K562 (cell line): Measurements from ENCODE around the gene VSTM1. TPM values are rescaled to one million over a fixed set of nuclear protein-coding genes. Genes with fewer than 3 reads are reported as not detected.

Source experiments
- BRF2 ChIP-seq: IDR thresholded peaks from 3 replicates; pipeline ENCODE4 v1.6.1; 2011; ENCODE audit warnings: borderline replicate concordance, mild to moderate bottlenecking; ENCODE audit not compliant: insufficient read length, insufficient read depth
- E2F3 ChIP-seq: fragments of 250-450 bp; sonication (Bioruptor Pico); IDR thresholded peaks from 2 replicates; pipeline ENCODE4 v1.4.0; 2020; ENCODE audit warnings: mild to moderate bottlenecking
- HMG20A ChIP-seq: fragments of 450-650 bp; formaldehyde crosslinking; conservative IDR thresholded peaks from 2 replicates; pipeline ENCODE4 v1.4.0; 2020; ENCODE audit warnings: mild to moderate bottlenecking, mixed read lengths
- KDM2B ChIP-seq: fragments of 250-450 bp; sonication (Bioruptor Pico); IDR thresholded peaks from 2 replicates; pipeline ENCODE4 v1.8.0; 2021; ENCODE audit warnings: mild to moderate bottlenecking, moderate library complexity
- MGA ChIP-seq: fragments of 450-650 bp; IDR thresholded peaks from 2 replicates; pipeline ENCODE4 v1.6.1; 2016; ENCODE audit warnings: mild to moderate bottlenecking, moderate library complexity
- SREBF2 ChIP-seq: sonication (generic); formaldehyde crosslinking; IDR thresholded peaks from 2 replicates; pipeline ENCODE4 v1.4.0; 2020; ENCODE audit warnings: mild to moderate bottlenecking, missing genetic modification reagents
- SRSF9 ChIP-seq: fragments of 200-400 bp; formaldehyde crosslinking; IDR thresholded peaks from 2 replicates; pipeline ENCODE4 v1.6.1; 2017; ENCODE audit warnings: low read depth, low read length, borderline replicate concordance
- ZFP30 ChIP-seq: fragments of 250-450 bp; sonication (Bioruptor Pico); IDR thresholded peaks from 2 replicates; pipeline ENCODE4 v1.8.0; 2022; ENCODE audit warnings: moderate library complexity, mild to moderate bottlenecking, inconsistent platforms, borderline replicate concordance
- ZFP91 ChIP-seq: sonication (generic); formaldehyde crosslinking; IDR thresholded peaks from 2 replicates; pipeline ENCODE4 v1.8.0; 2022; ENCODE audit warnings: mild to moderate bottlenecking, missing genetic modification reagents
- ZKSCAN1 ChIP-seq: fragments of 150-350 bp; IDR thresholded peaks from 2 replicates; pipeline ENCODE4 v1.6.1; 2016; ENCODE audit warnings: low read depth, low read length
- ZNF224 ChIP-seq: sonication (generic); formaldehyde crosslinking; IDR thresholded peaks from 2 replicates; pipeline ENCODE4 v1.8.0; 2022; ENCODE audit warnings: mild to moderate bottlenecking, missing genetic modification reagents
- polyA plus RNA-seq, 8 experiments: library from polyadenylated mRNA; depleted of rRNA in 4 of 8; stranded (reverse) in 5 of 8; unstranded in 3 of 8; fragments of >200 nt; fragmentation: Nextera tagmentation in 2 of 8; fragmentation: Illumina TruSeq in 1 of 8; extraction: Ambion mirVana in 2 of 8; extraction: Trizol in 1 of 8; gene quantifications; 2 replicates each; pipeline versions ENCODE4 v1.2.1 to v1.2.3, GENCODE V29; 2011 to 2014; ENCODE audit warnings: inconsistent platforms in 1 of 8, missing spikeins in 1 of 8
- total RNA-seq, 7 experiments: library from RNA; depleted of rRNA in 6 of 7; stranded (reverse); fragments of >200 nt in 6 of 7; fragmentation: Illumina TruSeq in 2 of 7; extraction: Trizol in 2 of 7; gene quantifications; 2 replicates each; pipeline versions ENCODE4 v1.2.1 to v1.2.3, GENCODE V29; 2011 to 2021; ENCODE audit warnings: low replicate concordance in 1 of 7

VSTM1 gene
- total and polyA plus RNA-seq, 9 of the 15 experiments (the other 6 are each of a cell fraction or from before 2014, with no cell fraction given), result not detected

GRCh38 chr19:54035215-54036178, 28.2 kb downstream of the VSTM1 start (continued):
- no peak for TF ChIP-seq MGA
- no peak for TF ChIP-seq E2F3 (CRISPR knock-in tag)
- TF ChIP-seq ZFP30 (CRISPR knock-in tag), result no peak
- TF ChIP-seq SREBF2 (CRISPR knock-in tag), result no peak
- TF ChIP-seq ZNF224 (CRISPR knock-in tag), result no peak
- TF ChIP-seq BRF2, result no peak
- TF ChIP-seq ZKSCAN1, result no peak
- TF ChIP-seq SRSF9, result no peak
- TF ChIP-seq KDM2B (CRISPR knock-in tag), result no peak
- no peak for TF ChIP-seq ZFP91
- no peak for TF ChIP-seq HMG20A (CRISPR knock-in tag)
